ENCODE results near the gene TNFRSF19.

DNA sequence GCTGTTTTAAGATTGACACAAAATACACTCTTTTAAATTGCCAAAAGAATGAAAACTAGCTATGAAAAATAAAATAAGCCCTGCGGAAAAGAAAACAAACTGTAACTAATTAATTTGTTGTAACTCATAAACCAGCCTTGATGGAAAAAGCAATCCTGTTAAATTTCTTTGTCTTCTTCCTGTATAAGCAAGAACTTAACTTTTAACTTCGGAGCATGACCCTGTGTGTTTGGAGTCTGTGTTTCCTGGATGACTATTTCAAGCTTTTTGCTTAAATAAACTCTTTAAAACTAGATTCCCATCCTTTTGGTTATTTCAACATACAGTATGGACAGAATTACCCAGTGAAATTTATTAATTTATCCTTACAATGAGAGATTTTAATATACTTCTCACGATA lies 122.6 kb downstream of the TNFRSF19 start:
- TF ChIP-seq, protein P1, sequence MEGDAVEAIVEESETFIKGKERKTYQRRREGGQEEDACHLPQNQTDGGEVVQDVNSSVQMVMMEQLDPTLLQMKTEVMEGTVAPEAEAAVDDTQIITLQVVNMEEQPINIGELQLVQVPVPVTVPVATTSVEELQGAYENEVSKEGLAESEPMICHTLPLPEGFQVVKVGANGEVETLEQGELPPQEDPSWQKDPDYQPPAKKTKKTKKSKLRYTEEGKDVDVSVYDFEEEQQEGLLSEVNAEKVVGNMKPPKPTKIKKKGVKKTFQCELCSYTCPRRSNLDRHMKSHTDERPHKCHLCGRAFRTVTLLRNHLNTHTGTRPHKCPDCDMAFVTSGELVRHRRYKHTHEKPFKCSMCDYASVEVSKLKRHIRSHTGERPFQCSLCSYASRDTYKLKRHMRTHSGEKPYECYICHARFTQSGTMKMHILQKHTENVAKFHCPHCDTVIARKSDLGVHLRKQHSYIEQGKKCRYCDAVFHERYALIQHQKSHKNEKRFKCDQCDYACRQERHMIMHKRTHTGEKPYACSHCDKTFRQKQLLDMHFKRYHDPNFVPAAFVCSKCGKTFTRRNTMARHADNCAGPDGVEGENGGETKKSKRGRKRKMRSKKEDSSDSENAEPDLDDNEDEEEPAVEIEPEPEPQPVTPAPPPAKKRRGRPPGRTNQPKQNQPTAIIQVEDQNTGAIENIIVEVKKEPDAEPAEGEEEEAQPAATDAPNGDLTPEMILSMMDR (IDR thresholded peaks at IDR 0.05): no peak
- TF ChIP-seq TCF7L2 (IDR thresholded peaks at IDR 0.05; ENCODE audit: low read depth, low read length): no peak
- no peak for TF ChIP-seq POLR2AphosphoS5 (IDR thresholded peaks at IDR 0.05; ENCODE audit: low read depth, low read length)
- TF ChIP-seq SIN3A (IDR thresholded peaks at IDR 0.05; ENCODE audit: borderline replicate concordance, insufficient read depth, low read depth, low read length): no peak

All from Panc1 (cell line).